Pons (tissue), 1 donor: ENCODE results near the gene ANXA8L1.
"Not testable (repeated sequence)": the region's sequence is repeated elsewhere in the genome, so short reads cannot be mapped to it uniquely, and the experiment has no call there.

Experiments
- DNase-seq: peaks from one replicate; pipeline ENCODE4 v3.0.0-alpha.2; 2016; ENCODE audit warnings: low spot score

The ANXA8L1 gene

DNA sequence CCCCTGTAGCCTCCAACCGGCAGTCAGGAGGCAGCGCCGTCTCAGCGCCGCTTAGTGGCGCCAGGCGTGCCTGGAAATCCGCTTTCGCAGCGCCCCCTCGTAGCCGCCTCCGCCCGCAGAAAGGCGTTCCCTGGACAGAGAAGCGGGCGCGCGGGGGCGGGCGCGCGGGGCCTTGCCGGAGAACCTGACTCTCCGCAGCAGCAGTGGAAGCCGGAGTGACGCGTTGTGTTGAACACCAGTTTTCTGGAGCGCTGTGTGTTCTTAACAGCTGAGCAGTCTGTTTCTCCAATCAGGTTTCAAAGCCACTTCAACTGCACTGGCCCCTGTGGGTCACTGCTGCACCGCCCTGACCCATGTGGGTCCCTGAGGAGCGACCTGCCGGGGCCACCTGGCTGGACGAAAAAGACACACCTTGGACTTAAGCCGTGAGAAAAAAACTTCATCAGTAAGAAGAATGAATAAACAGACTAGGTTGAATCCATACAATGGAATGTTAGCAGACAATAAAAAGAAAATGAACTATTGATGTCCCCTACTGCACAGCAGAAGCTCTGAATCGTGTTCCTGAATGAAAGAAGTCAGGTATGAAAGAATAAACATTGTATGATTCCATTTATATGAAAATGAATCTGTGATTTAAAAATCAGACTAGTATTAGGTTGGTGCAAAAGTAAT lies 22.8 kb downstream of the ANXA8L1 start:
- DNase-seq = not testable (repeated sequence)

DNA sequence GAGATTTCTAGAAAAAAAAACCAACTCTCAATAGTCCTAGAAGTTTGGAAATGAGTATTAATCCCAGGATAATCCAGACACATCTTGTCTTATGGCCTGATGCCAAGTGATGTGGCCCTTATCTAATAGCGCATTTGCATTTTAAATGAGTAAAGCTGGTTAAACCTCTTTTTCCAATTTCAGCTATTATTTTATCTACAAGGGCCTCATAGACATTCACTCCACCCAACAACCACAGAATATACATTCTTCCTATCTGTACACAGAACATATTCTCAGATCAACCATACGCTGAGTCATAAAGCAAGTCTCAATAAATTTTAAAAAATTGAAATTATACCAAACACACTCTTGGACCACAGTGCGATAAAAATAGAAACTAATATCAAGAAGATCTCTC lies 34.0 kb downstream of the ANXA8L1 start:
- not testable (repeated sequence) for DNase-seq

DNA sequence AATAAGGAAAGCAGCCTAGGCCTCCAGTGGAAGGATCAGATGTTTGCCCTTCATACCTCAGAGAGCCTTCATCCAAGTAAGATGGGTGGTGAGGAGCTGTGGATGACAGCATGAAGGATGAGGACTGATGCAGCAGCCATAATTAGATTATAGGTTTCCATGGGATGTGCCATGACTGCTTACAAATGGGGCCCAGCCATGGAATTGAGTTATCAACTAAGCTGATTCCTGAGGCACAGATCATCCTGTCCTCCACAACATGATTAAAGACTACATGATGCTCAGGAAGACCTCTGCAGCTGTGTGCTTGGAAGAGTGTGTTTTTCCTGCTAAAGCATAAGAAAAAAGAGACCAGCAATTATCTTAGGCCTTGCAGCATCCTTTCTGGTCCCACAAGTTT lies 35.5 kb downstream of the ANXA8L1 start:
- not testable (repeated sequence) for DNase-seq

DNA sequence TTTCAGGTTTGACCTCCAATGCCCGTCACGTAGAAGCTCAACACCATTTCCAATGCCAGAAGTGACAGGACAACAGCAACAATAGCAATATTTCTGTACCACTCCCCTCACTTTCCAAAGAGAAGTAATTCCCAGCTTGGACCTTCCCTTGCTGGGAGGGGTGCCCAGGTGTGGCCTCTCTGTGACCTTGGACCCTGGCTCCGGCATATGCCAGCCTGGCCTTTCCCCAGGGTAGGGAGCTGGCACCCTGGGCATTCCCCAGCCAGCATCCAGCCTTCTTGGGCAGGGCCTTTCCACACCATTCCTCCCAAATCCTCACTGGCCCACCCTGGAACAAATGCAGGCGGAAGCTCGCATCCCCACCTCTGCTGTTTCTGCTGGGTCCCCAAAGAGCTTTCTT lies 37.1 kb downstream of the ANXA8L1 start:
- DNase-seq = not testable (repeated sequence)

DNA sequence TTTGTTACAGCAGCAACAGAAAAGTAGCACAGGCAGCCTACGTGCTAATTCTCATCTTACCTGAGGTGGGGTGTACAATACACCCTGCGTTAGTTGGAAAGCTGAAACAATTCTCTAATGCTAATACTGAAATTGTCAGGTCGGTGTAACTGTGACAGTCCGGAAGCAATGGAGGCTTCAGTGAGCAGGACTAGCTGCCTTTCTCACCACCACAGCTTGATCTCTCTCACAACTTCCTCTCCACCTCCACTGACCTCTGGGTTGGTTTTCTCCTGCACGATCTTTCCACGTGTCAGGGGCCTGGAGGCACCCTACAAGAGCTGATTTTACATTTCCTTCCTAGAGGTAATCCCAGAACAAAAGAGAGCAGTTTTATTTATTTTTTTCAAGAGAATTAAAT lies 39.7 kb downstream of the ANXA8L1 start:
- not testable (repeated sequence) for DNase-seq

DNA sequence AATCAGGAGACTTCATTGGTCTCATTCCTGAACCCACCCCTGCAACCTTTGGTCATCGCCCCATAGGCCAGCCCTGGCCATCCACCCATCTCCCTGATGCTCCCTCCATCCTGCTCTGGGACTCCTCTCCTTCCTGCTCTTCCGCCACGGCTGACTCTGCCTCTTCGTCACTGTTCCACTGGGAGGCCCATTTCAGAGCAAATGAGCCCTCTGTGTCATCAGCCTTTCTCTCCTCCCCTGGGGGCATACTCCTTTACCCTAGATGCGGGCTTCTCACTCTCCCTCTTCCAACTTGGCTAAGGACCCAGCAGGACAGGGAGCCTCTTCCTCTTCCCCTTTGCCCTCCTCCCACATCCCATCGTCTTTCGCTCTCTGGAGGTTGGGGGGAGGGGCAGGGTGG lies 42.7 kb downstream of the ANXA8L1 start:
- DNase-seq = not testable (repeated sequence)

DNA sequence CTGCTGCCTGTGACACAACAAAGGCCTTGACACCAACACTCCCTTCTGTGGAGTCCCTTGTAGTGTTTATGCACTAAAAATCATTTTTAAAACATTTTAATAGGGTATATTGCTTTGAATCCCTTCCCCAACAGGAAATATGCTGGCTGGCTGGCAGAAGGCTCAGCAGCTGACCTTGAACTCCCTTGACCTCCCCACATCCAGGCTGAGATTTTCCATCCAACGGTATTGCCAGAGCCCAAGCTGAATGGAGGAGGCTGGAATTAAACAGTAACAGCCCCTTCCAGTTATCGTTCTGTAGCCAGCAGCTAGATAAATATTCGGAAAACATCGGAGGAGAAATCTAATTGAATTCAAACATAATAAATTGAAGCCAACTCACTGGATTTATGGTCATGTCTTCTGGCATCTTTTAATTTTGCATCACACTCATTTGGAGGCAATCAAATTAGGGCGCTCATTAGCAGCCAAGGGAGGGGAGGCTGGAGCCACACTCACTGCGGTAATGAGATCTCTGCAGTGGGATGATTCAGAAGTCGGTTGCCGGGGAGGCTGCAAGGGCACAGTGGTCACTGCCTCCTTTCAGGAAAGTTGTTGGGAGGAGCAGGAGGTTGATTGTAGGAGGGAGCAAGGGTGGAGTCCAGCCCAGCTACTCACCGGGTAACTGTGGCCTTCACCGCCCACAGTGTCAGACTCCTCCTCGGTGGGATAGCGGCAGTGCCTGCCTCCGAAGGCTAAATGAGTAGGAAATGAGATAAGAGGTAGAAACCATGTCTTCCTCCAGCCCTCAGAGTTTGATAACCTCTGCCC lies 44.2 kb downstream of the ANXA8L1 start:
- not testable (repeated sequence) for DNase-seq

DNA sequence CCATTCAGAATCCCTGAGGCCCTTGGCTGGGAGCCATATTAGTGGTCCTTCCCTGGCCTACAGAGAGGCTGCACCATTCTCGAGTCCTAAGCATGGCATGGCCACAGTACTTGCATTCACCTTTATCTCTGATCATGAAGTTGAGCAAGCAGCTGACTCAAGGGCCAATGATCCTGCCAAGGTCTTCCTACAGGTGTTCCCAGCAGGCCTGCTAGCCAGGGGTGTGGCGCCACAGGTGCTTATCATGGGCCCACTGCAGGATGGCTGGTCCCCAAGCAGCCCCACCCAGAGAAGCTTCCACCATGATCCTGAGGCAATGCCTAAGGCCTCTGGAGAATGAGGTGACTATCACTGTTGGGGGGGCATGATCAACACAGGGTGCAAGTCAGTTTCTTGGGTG lies 48.0 kb downstream of the ANXA8L1 start:
- DNase-seq = not testable (repeated sequence)

DNA sequence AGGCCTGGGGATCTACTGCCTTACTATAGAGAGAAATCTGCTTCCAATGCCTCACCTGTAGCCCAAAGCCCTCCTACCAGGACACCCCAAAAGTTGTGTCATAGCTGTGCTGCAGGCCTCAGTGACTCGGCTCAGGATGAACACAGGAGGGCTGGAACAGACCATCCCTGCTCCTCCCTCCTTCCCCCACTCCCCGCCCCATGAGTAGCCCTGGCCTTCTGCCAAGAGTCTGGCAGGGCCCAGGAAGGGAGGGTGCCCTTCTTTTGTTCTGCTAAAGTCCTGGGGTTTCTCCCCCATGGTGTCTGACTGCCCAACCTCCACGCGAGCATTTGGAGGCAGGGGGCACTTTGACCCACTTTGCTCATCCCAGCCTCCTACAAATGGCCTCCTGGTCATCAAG lies 65.4 kb downstream of the ANXA8L1 start:
- DNase-seq = not testable (repeated sequence)
